Stimulated activated CD8-positive, alpha-beta memory T cell treated with anti-CD3 and anti-CD28 coated beads, Interleukin-15, amount 100 ng/mL, for 1 hour (primary cell): ENCODE data around the gene ZNF76.

Source experiments
- DNase-seq: peaks from one replicate; pipeline ENCODE4 v3.0.0-alpha.2; 2020; ENCODE audit warnings: low read depth

The ZNF76 gene

DNA sequence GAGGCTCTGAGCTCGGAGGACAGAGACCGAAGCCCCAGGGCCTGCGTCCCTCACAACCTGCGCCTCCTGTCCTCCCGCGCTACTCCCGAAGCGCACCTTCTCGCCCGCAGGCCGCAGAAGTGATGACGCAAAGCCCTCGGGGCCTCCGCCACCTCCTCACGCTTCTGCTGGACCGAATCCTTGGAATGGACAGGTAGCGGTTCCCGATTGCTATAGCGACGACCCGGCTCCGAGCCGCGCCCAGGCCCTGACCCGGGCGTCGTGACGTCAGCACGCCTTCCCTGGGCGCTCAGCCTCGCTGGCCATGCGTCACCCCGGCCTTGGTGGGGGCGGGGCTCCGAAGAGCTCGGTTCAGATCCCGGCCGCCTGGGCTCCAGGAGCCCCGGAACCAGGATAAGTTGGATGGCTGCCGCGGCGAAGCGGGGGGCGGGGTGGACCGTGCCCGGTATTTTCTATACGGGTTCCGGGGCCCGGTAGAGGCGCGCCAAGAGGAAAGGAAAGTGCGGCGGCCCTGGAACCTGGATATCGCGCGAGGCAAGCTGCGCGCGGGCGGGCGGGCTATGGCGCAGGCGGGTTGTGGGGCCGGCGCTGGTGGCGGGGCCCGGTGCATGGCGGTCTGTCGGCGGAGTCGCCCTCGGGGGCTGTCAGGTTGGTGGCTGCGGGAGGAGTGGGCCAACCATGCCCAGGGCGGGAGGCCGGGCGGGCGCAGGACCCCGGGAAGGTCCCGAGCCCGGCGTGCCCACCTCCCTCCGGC is at the start of gene ZNF76:
ZNF76 (plus strand) TSS at position 542 of the 754 bp plus-strand sequence. CDS start 21,417 bp downstream, outside the sequence.
- peak; percentile 75 for DNase-seq

DNA sequence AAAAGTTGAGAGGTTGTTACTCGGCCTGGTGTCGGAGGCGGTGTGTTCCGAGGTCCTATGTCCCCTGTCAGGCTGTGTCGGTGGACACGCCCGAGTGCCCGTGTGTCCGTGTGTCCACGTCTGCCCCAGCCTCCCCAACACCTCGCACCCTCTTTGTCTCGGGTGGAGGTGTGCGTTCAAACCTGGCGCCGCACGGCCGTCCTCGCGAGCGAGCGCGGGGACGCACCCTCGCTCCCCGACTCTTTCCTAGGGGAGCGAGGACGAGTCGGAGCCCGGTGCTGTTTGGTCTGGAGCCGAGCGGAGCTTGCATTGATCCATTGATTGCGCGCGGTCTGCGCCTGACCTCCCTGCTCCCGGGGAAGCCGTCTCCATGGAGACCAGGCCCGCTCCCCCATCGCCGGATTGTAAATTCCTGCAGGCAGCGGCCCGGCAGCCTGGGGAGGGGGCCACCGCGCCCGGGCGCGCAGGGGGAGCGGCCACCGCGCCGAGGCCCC is 46.2 kb upstream of the ZNF76 start:
- no peak for DNase-seq

- no peak for DNase-seq
Measured at GRCh38 chr6:35213824-35214756, 45.4 kb upstream of the ZNF76 start, which contains the start of gene SCUBE3. Gene SCUBE3, plus strand, starts transcription at chr6:35213956. Its CDS starts 463 bp downstream, at chr6:35214419.

GRCh38 chr6:35214869-35215664 is 44.5 kb upstream of the ZNF76 start:
- DNase-seq = no peak

- DNase-seq = no peak
Measured at GRCh38 chr6:35215665-35216411, 43.7 kb upstream of the ZNF76 start.

DNA sequence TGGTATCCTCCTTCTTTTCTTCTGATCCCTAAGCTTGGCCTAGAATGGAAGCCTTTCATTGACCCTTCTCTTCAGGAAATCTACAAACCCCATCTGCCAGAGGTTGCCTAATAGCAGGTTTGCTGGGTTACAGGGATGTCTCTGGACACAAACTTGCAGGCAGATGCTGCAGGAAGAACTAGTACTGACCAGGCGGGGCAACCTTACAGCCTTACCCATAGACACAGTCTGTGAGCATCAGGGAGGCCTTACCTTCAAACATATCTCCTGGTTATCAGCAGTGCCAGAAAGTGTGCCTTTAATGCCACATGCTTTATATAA is 43.2 kb upstream of the ZNF76 start:
- no peak for DNase-seq

GRCh38 chr6:35216851-35217811 is 42.4 kb upstream of the ZNF76 start:
- no peak for DNase-seq

DNA sequence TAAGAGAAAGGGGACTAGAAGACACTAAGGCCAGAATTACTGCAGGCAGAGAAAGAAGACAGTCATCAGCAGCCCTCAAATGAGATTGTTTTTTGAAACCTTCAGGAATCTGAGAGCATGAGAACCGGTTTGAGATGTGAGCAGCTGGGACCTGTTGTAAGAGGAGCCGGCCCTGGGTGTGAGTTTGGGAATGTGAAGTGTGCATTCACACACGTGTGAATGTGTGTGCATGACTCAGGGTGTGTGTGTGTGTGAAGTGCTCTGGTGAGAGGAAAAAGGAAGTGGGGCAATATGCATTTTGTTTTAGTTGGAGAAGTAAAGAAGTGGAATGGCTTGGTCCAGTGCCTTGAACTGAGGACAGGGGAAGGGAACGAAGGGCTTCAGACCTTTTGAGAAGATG is 41.5 kb upstream of the ZNF76 start:
- no peak for DNase-seq

- no peak for DNase-seq
Measured at GRCh38 chr6:35218456-35218855, 41.1 kb upstream of the ZNF76 start.

GRCh38 chr6:35219683-35220326 is 39.7 kb upstream of the ZNF76 start:
- DNase-seq = no peak

DNA sequence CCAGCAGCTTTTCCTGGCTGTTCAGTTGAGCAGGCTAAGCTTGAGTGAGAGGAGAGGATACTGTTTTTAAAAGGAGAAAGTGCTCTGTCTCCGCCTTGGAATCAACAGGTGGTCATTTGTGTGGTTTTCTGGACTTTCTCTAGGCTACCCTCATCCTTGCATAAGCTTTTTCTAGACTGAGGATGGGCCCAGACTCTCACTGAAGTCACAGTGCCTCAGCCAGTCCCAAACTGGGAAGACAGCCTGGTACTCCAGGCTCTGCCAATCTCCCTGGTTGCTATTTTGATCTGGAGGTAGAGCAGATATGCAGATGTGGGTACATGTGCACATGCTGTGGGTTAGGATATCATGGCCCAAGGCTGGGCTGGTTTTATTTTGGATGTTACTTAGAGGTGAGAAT is 38.8 kb upstream of the ZNF76 start:
- DNase-seq = no peak

GRCh38 chr6:35223396-35223795 is 36.1 kb upstream of the ZNF76 start:
- no peak for DNase-seq

DNA sequence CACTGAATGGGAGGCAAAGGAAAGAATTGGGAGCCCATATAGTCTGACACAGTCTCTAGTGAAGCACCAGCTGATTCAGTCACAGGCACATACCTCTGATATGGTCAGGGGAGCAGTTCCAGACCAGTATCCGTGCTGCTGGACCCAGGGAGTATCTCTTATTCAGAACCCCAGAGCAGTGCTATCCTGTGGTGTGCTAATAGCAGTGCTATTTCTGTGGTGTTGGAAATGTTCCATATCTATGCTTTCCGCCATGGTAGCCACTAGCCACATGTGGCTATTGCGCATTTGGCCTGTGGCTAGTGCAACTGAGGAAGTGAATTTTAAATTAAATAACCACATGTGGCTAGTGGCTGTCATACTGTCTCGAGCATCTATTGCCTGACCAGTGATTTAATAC is 34.8 kb upstream of the ZNF76 start:
- DNase-seq = no peak

DNA sequence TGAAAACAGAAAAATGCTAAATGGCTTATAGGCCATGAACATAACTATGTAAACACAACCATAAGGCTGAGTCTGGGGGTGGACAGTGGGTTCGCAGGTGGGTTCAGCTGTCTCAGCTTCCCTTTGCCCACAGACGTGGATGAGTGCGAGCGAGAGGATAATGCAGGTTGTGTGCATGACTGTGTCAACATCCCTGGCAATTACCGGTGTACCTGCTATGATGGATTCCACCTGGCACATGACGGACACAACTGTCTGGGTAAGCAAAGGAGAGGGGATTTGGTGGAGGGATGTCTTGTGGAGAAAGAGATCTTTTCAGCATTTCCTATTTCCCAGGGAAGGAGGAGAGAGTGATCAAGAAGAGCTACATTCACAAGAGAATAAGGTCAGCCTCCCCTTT is 31.1 kb upstream of the ZNF76 start:
- no peak for DNase-seq

- no peak for DNase-seq
Measured at GRCh38 chr6:35229304-35229703, 30.2 kb upstream of the ZNF76 start.

- DNase-seq = no peak
Measured at GRCh38 chr6:35230498-35230897, 29.0 kb upstream of the ZNF76 start.

GRCh38 chr6:35230950-35231349 is 28.6 kb upstream of the ZNF76 start:
- no peak for DNase-seq

DNA sequence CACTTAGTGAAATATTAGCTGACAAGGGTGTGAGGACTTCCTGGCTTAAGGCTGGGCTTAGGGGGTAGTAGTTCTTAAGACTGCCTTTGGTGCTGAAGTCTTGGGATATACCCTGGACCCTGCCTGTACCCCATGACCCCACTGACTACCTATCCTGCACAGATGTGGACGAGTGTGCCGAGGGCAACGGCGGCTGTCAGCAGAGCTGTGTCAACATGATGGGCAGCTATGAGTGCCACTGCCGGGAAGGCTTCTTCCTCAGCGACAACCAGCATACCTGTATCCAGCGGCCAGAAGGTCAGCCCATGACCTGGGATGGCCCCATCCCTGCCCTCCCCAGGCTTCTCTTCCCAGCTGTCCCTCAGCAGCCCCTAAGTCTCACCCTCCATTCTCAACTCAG is 28.0 kb upstream of the ZNF76 start:
- no peak for DNase-seq

DNA sequence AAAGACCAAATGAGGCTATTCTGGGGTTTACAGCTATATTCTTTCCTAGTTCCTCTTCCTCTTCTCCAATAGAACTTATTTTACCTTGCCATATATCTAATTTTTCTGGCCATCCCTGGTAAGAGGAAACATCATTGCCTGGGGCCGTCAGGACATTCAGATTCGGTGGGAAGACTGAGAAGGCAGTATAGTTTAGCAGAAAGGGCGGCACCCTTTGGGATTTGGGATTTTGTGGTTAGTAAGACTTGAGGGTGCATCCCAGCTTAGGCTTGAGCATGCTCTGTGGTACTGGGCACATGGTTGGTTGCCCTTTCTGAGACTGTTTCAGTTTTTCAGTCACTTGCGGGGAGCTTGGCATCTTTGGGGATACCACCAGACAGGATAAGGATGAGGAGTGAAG is 24.6 kb upstream of the ZNF76 start:
- no peak for DNase-seq

DNA sequence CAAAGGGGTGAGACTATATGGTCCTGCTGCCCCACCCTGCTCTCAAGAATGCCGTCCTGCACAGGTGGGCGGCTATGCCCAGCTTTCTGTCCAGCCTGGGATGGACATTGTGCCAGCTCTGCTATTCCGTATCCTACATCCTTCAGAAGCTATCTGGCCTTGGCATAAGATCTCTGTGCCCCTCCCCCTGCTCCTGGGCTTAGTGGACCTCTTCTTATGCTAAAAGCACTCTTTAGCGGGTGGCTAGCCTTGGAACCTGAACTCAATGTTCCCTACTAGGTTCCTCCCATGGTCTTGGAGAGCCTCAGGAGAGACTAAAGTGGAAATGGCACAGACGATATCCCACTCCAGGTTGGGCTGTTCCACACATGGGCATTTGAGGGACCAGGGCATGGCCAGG is 23.3 kb upstream of the ZNF76 start:
- no peak for DNase-seq
